UCSD-AML1 (cell line): ENCODE results near the gene FEM1B.

Experiments used
- DNase-seq: peaks from one replicate; lab custom pipeline; 2025; ENCODE audit not compliant: unreplicated experiment; lab: John Stamatoyannopoulos, UW

Gene FEM1B

DNA sequence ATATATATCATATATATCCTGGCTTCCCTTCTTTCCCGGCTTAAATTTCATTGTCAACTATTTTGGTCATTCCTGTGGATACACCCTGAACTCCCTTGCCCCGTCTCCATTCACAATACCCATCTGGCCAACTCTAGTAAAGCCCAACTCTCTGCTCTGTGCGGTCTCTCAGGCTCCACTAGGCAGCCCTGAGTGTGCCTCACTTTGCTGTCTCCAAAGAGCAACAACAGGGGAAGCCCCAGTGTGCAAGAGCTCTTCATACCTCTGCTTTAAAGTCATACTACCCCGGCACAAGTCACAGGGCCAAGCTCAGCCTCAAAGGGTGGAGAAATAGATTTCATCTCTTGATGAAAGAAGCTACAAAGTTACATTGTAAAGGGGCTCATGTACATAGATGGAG, 18.9 kb upstream of the FEM1B start:
- DNase-seq: no peak

DNA sequence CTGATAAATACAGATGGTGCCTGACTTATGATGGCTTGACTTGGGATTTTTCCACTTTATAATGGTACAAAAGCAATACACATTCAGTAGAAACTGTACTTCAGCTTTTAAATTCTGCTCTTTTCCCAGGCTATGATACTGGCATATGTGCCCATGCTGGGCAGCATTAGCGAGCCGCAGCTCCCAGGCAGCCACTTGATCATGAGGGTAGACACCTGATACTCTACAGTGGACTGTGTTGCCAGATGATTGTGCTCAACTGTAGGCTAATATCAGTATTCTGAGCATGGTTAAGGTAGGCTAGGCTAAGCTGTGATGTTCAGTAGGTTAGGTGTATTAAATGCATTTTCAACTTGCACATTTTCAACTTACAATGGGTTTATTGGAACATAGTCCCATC, 17.7 kb upstream of the FEM1B start:
- DNase-seq: no peak

DNA sequence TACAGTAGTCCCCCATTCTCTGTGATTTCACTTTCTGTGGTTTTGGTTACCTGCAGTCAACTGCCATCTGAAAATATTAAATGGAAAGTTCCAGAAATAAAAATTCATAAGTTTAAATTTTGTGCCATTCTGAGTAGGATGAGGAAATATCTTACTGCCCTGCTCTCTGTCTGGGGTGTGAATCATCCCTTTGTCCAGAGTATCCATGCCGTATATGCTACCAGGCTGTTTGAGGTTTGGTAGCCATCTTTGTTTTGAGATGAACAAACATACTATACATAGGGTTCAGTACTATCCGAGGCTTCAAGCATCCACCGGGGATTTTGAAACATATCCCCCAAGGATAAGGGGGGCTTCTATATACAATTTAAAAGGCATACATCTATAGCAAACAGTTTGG, 16.3 kb upstream of the FEM1B start:
- DNase-seq: no peak

DNA sequence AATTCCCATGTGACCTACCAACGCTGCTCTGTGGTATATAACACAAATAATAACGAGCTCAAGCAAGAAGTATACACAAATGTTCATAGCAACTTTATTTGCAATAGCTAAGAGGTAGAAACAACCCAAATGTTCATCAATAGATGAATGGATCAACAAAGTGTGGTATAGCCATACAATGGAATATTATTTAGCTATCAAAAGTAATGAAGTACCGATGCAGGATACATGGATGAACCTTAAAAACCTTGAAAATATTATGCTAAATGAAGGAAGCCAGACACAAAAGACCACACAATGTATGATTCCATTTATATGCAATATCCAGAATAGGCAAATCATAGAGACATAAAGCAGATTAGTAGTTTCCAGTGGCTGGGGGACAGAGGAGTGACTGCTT, 15.6 kb upstream of the FEM1B start:
- no peak for DNase-seq

DNA sequence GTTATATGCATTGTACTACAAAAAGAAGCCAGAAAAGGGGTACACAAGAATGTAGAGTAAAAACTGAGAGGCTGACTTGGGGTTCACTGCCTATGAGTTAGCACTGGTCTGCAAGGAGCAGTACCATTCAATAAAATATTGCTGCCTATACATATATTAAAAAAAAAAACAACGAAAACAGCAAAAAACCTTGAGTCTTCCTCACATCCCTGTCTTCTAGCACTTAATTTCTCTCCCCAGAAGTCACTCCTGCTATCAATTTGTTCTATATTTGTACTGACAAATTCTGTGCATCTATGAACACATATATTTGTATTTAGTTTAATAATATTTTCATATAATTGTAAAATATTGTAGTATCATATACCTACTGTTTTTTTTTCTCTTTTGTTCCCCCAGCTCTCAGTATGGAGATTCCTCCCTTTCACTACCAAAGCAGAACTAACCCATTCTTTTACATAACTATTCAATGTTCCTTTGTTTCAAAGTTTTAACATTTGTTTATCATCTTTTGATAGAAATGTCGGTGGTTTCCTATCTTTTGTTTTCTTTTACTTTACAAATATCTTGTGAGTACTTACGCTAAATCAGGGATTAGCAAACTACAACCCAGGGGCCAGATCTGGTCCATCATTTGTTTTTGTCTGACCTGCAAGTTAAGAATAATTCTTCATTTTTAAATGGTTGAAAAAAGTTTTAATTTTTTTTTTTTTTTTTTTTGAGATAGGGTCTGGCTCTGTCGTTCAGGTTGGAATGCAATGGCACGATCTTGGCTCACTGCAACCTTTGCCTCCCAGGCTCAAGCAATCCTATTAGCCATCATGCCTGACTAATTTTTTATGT, 14.8 kb upstream of the FEM1B start:
- DNase-seq: no peak

GRCh38 chr15:68264282-68264681, 13.3 kb upstream of the FEM1B start:
- no peak for DNase-seq

DNA sequence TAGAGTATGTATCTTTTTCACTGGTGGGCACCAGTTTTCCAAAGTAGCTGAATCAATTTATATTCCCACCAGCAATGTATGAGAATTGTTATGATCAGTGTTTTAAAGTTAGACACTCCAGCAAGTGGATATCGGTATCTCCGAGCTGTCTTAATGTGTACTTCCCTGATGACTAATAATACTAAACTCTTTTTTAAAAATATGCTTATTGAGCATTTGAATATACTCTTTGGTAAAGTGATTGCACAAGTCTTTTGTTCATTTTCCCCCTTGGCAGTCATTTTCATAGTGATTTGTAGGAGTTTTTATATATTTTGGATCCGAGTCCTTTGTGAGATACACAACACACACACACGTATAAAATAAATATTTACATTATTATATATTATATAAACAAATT, 12.5 kb upstream of the FEM1B start:
- DNase-seq: no peak

GRCh38 chr15:68265674-68266073, 11.9 kb upstream of the FEM1B start:
- no peak for DNase-seq

- no peak for DNase-seq
Observed at GRCh38 chr15:68268405-68268804, 9.1 kb upstream of the FEM1B start.

GRCh38 chr15:68271854-68272471, 5.6 kb upstream of the FEM1B start:
- no peak for DNase-seq

DNA sequence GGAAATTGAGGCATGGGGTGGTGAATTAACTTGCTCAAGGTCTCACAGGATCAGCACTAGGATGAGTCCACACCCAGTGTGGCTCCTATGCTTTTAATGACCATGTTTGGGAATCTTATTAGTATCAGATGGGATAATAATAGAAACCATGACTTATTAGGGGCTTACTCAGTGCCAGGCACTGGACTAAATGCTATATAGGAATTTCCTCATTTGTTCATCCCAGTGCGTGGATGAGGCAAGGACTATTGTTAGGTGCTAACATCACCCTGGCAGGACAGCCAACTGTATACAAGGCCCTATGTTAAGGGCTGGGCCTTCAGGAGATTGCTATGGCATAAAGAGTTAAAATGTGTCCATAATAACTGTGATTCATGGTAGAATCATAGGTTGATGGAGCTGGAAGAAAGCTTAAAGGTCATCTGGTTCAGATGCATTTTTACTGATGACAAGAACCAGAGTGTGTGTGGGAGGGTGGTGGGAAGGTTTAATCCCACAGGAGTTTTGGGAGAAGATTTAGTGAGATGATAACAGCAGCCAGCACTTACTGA, 4.7 kb upstream of the FEM1B start:
- no peak for DNase-seq

DNA sequence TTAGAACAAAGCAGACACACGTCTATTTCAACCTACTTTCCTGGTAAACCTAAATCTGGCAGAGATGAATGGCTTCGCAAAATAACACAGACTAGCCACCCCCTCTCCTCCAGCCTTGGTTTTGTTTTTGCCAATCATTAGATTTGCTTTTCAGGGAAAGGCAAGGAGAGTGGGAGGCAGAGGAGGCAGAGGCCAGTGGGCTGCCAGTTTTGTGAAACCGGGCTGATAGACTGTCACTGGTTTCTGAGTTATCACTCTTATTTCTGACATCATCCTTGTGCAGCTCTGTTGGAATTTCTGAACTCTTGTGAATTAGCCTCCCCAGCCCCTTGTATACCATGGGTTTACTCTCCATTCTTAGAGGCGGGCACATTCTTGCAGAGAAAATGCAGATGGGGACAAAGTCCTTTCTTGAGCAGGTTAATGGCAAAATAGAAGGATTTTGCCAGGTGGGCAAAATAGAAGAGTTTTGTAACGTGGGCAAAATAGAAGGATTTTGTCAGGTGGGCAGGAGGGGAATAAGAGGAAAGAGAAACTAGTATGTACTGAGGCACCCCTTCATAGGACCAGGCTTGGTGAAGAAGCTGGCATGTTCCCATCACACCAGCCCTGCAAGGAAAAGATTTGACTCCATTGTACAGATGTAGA, 3.2 kb upstream of the FEM1B start:
- no peak for DNase-seq

DNA sequence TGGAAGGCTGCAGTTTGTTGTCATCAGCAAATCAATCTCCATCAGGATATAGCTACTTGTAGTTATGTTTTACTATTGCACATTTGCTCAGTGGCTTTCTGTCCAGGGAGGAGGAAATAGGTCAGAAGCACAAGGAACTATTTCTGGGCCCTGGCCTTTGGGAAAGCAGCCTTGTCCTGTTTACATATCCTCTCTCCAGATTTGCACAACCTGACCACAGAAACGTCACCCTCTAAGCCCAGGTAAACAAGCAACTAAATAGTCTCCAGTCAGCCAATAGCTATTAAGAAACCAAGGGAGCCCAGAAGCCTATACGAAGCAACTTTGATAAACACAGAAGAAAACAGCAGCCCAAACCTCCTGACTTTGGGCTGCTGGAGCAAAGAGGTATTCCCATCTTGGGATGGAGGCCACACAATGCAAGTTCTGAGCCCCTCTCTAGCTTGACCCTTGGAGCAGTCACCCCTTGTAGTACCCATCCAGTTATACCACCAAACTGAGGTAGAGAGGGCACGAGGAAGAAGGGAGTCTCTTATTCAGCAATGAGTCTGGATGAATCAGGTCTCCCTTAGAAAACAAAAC, 2.3 kb upstream of the FEM1B start:
- no peak for DNase-seq

GRCh38 chr15:68276668-68277067, 877 bp upstream of the FEM1B start:
- DNase-seq: no peak

- DNase-seq: no peak
Observed at GRCh38 chr15:68277131-68277602, 378 bp upstream of the FEM1B start.

GRCh38 chr15:68278345-68278594, 725 bp downstream of the FEM1B start:
- DNase-seq: no peak

DNA sequence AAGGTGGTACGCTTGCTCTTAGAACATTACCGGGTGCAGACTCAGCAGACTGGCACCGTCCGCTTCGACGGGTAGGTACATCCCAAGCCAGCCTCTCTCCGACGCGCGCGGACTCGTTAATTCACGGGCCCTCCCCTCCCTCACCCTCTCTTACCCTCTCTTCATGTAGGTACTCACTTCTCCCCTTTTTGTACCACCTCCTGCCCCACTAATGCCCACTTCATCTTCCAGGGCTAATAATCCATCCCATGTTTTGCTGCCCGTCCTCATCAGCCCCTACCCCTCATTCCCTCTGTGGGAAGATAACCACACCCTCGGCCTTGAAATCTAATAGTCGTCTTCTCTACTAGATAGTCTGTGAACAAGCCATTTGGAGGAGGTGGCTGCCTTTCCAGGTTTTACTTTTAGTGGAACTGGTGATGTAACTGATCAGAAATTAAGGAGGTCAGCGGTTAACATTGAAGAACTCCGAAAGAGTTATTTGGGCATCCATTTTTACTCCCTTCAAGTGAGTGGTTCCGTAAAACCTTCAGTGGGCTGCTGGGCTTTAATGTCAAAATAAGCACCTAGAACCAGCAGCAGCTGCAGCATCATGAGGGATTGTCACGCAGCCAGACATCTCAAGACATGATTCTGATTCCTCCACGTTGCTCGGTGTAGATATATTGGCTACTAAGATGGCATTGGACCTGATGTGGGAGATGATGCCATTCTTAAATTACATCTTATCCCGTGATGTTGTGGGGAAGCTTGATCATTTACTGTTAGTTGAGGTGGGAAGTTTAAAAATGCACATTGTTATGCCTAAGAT, 1.3 kb downstream of the FEM1B start:
- no peak for DNase-seq

DNA sequence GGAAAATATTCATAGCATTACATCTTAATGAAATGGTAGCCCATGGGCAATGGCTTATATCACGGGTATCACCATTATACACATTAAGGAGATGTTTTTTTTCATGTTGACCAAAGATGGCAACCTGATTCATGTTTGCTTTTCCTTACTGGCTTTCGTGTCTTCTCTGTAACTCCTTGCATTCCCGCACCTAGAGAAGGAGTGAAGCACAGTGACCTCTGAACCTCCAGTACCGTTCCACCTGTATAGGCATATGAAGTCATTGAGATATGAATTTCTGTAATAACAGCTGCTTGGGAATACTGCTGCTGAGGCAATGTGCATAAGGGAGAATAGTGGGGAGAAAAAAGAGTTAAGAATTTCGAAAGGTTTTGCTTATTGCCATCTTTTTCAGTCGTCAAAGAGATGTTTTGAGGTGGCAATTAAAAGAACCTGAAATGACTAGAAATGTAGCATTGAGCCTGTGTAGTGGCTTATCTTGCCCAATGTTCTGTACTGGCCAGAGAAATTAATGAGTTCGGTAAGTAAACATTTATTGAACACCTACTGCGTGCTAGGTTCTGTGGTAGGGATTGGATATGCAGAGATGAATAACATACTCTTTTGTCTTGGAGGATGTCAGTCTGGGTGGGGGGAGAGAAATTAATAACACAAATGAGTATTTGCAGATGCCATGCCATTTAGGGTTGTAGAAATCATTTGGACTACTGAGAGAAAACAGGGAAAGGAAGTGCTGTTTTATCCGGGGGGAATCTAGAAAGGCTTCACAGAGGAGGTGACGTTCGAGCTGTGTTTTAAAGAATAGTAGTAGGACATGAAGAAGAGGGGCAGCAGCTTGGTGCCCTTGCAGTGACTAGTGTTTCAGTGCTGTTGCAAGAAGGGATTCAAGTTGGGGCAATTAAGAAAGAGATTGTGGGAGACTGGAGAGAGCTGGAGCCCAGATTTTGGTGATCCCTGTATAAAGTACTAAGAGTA, 2.5 kb downstream of the FEM1B start:
- DNase-seq: no peak

- DNase-seq: no peak
Observed at GRCh38 chr15:68281008-68281407, 3.5 kb downstream of the FEM1B start.

- DNase-seq: no peak
Observed at GRCh38 chr15:68283401-68283800, 5.9 kb downstream of the FEM1B start.
